ENCODE data around the gene GPR153. TPM values are rescaled to one million over a fixed set of nuclear protein-coding genes. Genes with fewer than 3 reads are reported as not detected.

GPR153 gene
- total and polyA plus RNA-seq, 2 of the 8 experiments (the other 6 are each of a cell fraction or from before 2014, with no cell fraction given): 5.7 to 8.1 TPM

DNA sequence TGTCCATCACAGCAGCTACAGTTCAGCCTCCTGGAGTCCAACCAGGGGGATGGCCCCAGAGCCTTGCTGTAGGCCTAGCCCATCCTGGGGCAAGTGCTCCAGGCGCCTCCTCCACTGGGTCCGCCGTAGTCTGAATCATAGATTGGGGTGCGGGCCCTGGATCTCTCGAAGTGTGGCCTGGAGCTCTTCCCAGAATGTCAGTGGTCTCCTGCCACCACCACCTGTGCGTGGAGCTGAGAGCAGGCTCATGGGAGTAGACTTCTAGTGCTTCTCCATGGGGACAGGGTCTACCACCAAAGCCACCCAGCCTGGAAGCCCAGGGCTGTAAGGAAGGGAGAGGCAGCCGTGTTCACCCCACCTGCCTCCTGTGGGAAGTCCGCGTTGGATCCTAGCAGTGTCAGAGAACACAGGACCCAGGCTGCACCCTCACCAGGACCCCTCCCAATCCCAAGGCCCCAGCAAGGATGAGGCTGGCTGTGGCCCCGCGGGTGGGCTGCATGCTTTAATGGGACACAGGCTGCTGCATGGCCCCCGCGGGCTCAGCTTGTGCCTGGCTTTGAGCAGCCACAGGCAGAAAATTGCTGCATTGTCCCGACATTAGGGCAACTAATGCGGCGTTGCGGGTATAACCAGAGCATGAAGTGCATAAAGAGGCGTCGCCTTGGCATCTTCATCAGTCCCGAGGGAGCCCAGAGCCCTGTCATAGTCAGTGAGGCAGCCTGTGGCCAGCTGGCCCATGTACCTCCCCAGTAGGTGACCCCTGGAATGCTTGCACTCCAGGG, 17.7 kb downstream of the GPR153 start (continued):
- TF ChIP-seq, protein P1, sequence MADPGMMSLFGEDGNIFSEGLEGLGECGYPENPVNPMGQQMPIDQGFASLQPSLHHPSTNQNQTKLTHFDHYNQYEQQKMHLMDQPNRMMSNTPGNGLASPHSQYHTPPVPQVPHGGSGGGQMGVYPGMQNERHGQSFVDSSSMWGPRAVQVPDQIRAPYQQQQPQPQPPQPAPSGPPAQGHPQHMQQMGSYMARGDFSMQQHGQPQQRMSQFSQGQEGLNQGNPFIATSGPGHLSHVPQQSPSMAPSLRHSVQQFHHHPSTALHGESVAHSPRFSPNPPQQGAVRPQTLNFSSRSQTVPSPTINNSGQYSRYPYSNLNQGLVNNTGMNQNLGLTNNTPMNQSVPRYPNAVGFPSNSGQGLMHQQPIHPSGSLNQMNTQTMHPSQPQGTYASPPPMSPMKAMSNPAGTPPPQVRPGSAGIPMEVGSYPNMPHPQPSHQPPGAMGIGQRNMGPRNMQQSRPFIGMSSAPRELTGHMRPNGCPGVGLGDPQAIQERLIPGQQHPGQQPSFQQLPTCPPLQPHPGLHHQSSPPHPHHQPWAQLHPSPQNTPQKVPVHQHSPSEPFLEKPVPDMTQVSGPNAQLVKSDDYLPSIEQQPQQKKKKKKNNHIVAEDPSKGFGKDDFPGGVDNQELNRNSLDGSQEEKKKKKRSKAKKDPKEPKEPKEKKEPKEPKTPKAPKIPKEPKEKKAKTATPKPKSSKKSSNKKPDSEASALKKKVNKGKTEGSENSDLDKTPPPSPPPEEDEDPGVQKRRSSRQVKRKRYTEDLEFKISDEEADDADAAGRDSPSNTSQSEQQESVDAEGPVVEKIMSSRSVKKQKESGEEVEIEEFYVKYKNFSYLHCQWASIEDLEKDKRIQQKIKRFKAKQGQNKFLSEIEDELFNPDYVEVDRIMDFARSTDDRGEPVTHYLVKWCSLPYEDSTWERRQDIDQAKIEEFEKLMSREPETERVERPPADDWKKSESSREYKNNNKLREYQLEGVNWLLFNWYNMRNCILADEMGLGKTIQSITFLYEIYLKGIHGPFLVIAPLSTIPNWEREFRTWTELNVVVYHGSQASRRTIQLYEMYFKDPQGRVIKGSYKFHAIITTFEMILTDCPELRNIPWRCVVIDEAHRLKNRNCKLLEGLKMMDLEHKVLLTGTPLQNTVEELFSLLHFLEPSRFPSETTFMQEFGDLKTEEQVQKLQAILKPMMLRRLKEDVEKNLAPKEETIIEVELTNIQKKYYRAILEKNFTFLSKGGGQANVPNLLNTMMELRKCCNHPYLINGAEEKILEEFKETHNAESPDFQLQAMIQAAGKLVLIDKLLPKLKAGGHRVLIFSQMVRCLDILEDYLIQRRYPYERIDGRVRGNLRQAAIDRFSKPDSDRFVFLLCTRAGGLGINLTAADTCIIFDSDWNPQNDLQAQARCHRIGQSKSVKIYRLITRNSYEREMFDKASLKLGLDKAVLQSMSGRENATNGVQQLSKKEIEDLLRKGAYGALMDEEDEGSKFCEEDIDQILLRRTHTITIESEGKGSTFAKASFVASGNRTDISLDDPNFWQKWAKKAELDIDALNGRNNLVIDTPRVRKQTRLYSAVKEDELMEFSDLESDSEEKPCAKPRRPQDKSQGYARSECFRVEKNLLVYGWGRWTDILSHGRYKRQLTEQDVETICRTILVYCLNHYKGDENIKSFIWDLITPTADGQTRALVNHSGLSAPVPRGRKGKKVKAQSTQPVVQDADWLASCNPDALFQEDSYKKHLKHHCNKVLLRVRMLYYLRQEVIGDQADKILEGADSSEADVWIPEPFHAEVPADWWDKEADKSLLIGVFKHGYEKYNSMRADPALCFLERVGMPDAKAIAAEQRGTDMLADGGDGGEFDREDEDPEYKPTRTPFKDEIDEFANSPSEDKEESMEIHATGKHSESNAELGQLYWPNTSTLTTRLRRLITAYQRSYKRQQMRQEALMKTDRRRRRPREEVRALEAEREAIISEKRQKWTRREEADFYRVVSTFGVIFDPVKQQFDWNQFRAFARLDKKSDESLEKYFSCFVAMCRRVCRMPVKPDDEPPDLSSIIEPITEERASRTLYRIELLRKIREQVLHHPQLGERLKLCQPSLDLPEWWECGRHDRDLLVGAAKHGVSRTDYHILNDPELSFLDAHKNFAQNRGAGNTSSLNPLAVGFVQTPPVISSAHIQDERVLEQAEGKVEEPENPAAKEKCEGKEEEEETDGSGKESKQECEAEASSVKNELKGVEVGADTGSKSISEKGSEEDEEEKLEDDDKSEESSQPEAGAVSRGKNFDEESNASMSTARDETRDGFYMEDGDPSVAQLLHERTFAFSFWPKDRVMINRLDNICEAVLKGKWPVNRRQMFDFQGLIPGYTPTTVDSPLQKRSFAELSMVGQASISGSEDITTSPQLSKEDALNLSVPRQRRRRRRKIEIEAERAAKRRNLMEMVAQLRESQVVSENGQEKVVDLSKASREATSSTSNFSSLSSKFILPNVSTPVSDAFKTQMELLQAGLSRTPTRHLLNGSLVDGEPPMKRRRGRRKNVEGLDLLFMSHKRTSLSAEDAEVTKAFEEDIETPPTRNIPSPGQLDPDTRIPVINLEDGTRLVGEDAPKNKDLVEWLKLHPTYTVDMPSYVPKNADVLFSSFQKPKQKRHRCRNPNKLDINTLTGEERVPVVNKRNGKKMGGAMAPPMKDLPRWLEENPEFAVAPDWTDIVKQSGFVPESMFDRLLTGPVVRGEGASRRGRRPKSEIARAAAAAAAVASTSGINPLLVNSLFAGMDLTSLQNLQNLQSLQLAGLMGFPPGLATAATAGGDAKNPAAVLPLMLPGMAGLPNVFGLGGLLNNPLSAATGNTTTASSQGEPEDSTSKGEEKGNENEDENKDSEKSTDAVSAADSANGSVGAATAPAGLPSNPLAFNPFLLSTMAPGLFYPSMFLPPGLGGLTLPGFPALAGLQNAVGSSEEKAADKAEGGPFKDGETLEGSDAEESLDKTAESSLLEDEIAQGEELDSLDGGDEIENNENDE (IDR thresholded peaks at IDR 0.05; ENCODE audit: insufficient replicate concordance, low read length): no peak

Measured in H1 (cell line).